ENCODE data around the gene TRPV4. TPM values are rescaled to one million over a fixed set of nuclear protein-coding genes. Genes with fewer than 3 reads are reported as not detected.

Gene TRPV4
- total and polyA plus RNA-seq, 2 donors: 0.19 to 0.59 TPM

DNA sequence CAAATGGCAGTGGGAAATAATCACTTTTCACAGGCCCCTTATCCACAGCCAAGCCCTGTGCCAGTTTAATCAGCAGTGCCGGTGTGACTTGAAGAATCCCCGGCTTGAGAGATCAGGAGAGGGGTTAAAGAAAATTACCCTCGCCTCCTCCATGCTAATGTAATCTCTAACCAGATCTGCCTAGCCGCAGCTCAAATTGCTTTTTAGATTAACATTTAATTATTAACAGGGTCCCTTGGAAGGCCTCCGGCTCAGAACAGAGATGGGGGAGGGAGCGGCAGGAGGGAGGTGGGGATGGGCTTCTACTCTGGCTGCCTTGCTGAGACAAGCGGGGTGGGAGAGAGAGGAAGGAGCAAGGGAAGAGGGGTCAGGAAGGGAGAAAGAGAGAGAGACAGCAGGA, 95.6 kb downstream of the TRPV4 start:
- no peak overlapping the region for H3K4me3 ChIP-seq (ENCODE audit: low read length in 2 of 2)
- no peak for DNase-seq (ENCODE audit: low read depth in 6 of 9, low spot score in 9 of 9)
- H3K4me1 ChIP-seq (ENCODE audit: control insufficient read depth in 2 of 2, insufficient read depth in 2 of 2, low read length in 2 of 2): no peaks in the 10 kb centered on the region
- H3K27me3 ChIP-seq (ENCODE audit: control insufficient read depth in 2 of 2, insufficient read depth in 1 of 2, low read length in 1 of 2): peaks cover 5 to 51% of the 10 kb centered on the region in 2 donors
- H3K27ac ChIP-seq (ENCODE audit: low read depth in 1 of 2, low read length in 1 of 2): no peak overlapping the region
- H3K9me3 ChIP-seq (ENCODE audit: control insufficient read depth in 2 of 2, insufficient read depth in 1 of 2, low read length in 1 of 2): no peaks in the 10 kb centered on the region
- WGBS: 83% methylated on average over 7 of the region's 7 CpGs
- H3K36me3 ChIP-seq (ENCODE audit: control insufficient read depth in 2 of 2, insufficient read depth in 2 of 2, low read length in 1 of 2): no peaks in the 10 kb centered on the region

DNA sequence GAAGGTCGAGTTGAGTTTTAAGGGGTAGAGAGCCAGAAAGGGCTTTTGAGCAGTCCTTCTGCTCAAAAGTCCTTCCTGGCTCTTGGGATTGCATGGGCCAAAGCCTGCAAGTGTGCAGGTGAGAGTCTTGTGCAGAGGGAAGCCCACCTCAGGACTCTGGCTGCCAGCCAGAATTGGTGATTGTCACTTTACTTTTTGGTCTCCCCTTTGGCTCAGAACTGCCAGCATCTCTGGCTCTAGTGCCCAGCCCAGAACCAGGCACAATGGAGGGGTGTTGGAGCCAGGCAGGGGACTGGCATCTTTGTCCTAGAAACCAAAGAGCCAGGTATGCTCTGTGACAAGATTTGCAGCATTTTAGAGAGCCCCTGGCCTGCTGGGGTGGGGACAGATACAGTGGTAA, 96.1 kb downstream of the TRPV4 start:
- Histone ChIP-seq H3K9me3 (ENCODE audit: control insufficient read depth in 2 of 2, insufficient read depth in 1 of 2, low read length in 1 of 2) (no peaks in the 10 kb centered on the region), H3K4me1 (ENCODE audit: control insufficient read depth in 2 of 2, insufficient read depth in 2 of 2, low read length in 2 of 2) (no peaks in the 10 kb centered on the region), H3K27me3 (ENCODE audit: control insufficient read depth in 2 of 2, insufficient read depth in 1 of 2, low read length in 1 of 2) (peaks cover 5 to 54% of the 10 kb centered on the region in 2 donors), H3K27ac (ENCODE audit: low read depth in 1 of 2, low read length in 1 of 2) (no peak overlapping the region), H3K4me3 (ENCODE audit: low read length in 2 of 2) (no peak overlapping the region), H3K36me3 (ENCODE audit: control insufficient read depth in 2 of 2, insufficient read depth in 2 of 2, low read length in 1 of 2) (no peaks in the 10 kb centered on the region)
- WGBS: 12% methylated on average over 1 of the region's 1 CpG
- no peak for DNase-seq (ENCODE audit: low read depth in 6 of 9, low spot score in 9 of 9)

GRCh38 chr12:109736552-109737108, 96.6 kb downstream of the TRPV4 start:
- no peaks in the 10 kb centered on the region for H3K4me1 ChIP-seq (ENCODE audit: control insufficient read depth in 2 of 2, insufficient read depth in 2 of 2, low read length in 2 of 2)
- H3K36me3 ChIP-seq (ENCODE audit: control insufficient read depth in 2 of 2, insufficient read depth in 2 of 2, low read length in 1 of 2): no peaks in the 10 kb centered on the region
- peaks cover 5 to 54% of the 10 kb centered on the region in 2 donors for H3K27me3 ChIP-seq (ENCODE audit: control insufficient read depth in 2 of 2, insufficient read depth in 1 of 2, low read length in 1 of 2)
- peak in 4 of 9 donors; percentile 10 to 36 (median 24) for DNase-seq (ENCODE audit: low read depth in 6 of 9, low spot score in 9 of 9)
- WGBS: 30% methylated on average over 12 of the region's 12 CpGs
- no peaks in the 10 kb centered on the region for H3K9me3 ChIP-seq (ENCODE audit: control insufficient read depth in 2 of 2, insufficient read depth in 1 of 2, low read length in 1 of 2)
- no peak overlapping the region for H3K4me3 ChIP-seq (ENCODE audit: low read length in 2 of 2)
- H3K27ac ChIP-seq (ENCODE audit: low read depth in 1 of 2, low read length in 1 of 2): no peak overlapping the region

DNA sequence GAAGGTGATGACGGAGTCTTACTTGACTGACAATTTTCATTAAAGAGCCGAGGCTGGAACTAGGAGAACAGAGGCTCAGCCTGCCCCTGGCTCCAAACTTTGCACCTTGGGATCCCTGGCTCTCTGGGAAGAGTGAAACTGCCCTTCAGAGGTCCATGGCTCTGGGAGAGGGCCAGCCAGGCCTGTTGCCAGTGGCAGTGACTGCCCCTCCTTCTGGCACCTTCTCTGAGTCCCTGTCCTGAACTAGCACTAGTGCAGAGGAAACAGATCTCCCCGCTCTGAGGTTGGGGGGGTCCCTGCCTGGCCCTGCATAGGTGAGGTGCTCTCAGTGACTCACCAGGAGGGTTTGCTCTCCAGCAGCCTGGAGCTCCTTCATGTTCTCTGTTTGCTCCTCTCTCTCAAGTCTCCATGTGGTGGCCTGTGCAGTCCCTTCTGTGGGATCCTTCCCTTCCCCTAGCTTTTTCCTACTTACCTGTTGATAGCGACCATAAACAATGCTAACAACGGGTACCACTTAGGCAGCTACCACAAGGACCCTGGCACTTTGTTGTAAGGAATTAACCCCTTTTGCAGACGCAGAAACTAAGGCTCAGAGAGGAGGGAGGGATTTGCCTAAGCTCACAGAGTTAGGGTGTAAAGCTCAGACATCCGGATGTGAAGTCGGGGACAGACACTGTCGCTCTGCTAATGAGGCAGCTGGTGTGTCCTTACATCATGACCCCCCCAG, 97.2 kb downstream of the TRPV4 start:
- peaks cover 5 to 54% of the 10 kb centered on the region in 2 donors for H3K27me3 ChIP-seq (ENCODE audit: control insufficient read depth in 2 of 2, insufficient read depth in 1 of 2, low read length in 1 of 2)
- WGBS: 67% methylated on average over 9 of the region's 9 CpGs
- DNase-seq (ENCODE audit: low read depth in 6 of 9, low spot score in 9 of 9): no peak
- H3K4me3 ChIP-seq (ENCODE audit: low read length in 2 of 2): no peak overlapping the region
- no peak overlapping the region for H3K27ac ChIP-seq (ENCODE audit: low read depth in 1 of 2, low read length in 1 of 2)
- H3K9me3 ChIP-seq (ENCODE audit: control insufficient read depth in 2 of 2, insufficient read depth in 1 of 2, low read length in 1 of 2): no peaks in the 10 kb centered on the region
- no peaks in the 10 kb centered on the region for H3K4me1 ChIP-seq (ENCODE audit: control insufficient read depth in 2 of 2, insufficient read depth in 2 of 2, low read length in 2 of 2)
- no peaks in the 10 kb centered on the region for H3K36me3 ChIP-seq (ENCODE audit: control insufficient read depth in 2 of 2, insufficient read depth in 2 of 2, low read length in 1 of 2)

DNA sequence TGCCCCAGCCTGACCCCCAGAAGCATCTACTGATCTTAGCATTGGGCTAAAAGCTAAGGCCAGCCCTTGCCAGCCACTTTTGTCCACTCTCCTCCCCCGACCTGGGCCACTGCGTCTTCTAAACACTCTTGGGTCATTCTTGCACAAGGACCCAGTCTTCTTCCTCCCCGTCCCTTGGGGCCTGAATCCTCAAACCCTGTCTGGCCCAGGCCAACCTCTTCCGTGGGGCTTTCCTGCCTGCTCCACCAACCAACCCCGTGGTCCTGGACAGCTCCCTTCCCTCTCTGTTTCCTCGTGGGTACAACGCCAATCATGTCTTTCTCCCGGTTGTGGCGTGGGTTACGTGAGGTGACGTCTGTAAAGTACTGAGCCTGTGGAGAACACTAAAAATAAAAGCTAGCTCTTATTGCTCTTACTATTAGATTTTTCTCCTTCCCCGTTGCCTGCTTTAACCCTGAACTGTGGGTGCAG, 98.1 kb downstream of the TRPV4 start:
- 64% methylated on average over 12 of the region's 12 CpGs for WGBS
- no peak overlapping the region for H3K27ac ChIP-seq (ENCODE audit: low read depth in 1 of 2, low read length in 1 of 2)

DNA sequence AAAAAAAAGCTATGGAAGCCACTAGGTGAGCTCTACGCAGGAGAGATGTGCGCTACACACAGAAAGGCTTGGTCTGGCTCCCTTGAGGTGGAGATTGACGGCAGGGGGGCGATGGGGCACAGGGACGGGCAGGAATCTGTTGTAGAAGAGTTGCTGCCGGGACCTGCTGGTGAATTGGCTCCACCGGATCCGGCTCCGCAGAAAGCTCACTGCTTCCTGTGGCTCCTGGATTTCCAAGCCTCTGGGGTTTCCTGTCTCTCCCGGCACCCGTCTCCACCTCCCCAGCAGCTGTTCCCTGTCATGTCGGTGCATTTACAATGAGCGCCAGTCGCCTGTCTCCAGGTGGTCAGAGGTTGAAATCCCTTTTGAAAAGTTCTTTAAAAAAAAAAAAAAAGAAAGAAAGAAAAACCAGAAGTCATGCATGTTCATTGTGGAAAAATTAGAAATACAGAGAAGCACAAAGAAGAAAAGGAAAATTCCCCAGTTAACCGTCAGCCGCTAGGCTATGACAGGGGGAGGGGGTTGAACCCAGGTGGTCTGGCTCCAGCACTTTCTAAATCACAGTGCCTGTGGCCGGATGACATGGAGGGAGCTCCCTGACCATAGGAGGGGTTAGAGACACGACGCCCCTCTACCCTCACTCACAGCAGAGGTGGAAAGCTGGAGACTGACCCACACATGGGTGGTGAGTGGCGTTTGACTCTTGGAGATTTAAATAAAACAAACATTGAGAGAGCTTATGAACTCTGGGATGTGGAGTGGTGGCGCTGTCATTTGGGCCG, 98.8 kb downstream of the TRPV4 start:
- Histone ChIP-seq H3K27ac (ENCODE audit: low read depth in 1 of 2, low read length in 1 of 2) (no peak overlapping the region), H3K27me3 (ENCODE audit: control insufficient read depth in 2 of 2, insufficient read depth in 1 of 2, low read length in 1 of 2) (peaks cover 5 to 51% of the 10 kb centered on the region in 2 donors), H3K36me3 (ENCODE audit: control insufficient read depth in 2 of 2, insufficient read depth in 2 of 2, low read length in 1 of 2) (no peaks in the 10 kb centered on the region), H3K4me1 (ENCODE audit: control insufficient read depth in 2 of 2, insufficient read depth in 2 of 2, low read length in 2 of 2) (no peaks in the 10 kb centered on the region), H3K4me3 (ENCODE audit: low read length in 2 of 2) (no peak overlapping the region), H3K9me3 (ENCODE audit: control insufficient read depth in 2 of 2, insufficient read depth in 1 of 2, low read length in 1 of 2) (no peaks in the 10 kb centered on the region)
- 27% methylated on average over 22 of the region's 22 CpGs for WGBS
- DNase-seq (ENCODE audit: low read depth in 6 of 9, low spot score in 9 of 9): no peak

More for the DNA sequence above, 98.1 kb downstream of the TRPV4 start:
- no peaks in the 10 kb centered on the region for H3K36me3 ChIP-seq (ENCODE audit: control insufficient read depth in 2 of 2, insufficient read depth in 2 of 2, low read length in 1 of 2)
- no peak overlapping the region for H3K4me3 ChIP-seq (ENCODE audit: low read length in 2 of 2)
- no peaks in the 10 kb centered on the region for H3K9me3 ChIP-seq (ENCODE audit: control insufficient read depth in 2 of 2, insufficient read depth in 1 of 2, low read length in 1 of 2)
- no peaks in the 10 kb centered on the region for H3K4me1 ChIP-seq (ENCODE audit: control insufficient read depth in 2 of 2, insufficient read depth in 2 of 2, low read length in 2 of 2)
- no peak for DNase-seq (ENCODE audit: low read depth in 6 of 9, low spot score in 9 of 9)
- H3K27me3 ChIP-seq (ENCODE audit: control insufficient read depth in 2 of 2, insufficient read depth in 1 of 2, low read length in 1 of 2): peaks cover 5 to 54% of the 10 kb centered on the region in 2 donors

Other genes with a start within 250 kb of the TRPV4 start
- 0.71 TPM for gene FAM222A, start 119.6 kb downstream of the TRPV4 start, total RNA-seq
- 0.78 TPM for gene FAM222A, start 119.6 kb downstream of the TRPV4 start, polyA plus RNA-seq
- 20.7 TPM for gene GLTP, start 47.1 kb upstream of the TRPV4 start, total RNA-seq
- gene GLTP, start 47.1 kb upstream of the TRPV4 start, polyA plus RNA-seq: 78.5 TPM
- gene TCHP, start 66.9 kb upstream of the TRPV4 start, total RNA-seq: 8.0 TPM
- gene TCHP, start 66.9 kb upstream of the TRPV4 start, polyA plus RNA-seq: 10.0 TPM
- 41.9 TPM for gene GIT2, start 163.0 kb upstream of the TRPV4 start, total RNA-seq
- 37.6 TPM for gene GIT2, start 163.0 kb upstream of the TRPV4 start, polyA plus RNA-seq
- 47.2 TPM for gene ANKRD13A, start 166.0 kb upstream of the TRPV4 start, total RNA-seq
- gene ANKRD13A, start 166.0 kb upstream of the TRPV4 start, polyA plus RNA-seq: 30.8 TPM
- 16.6 TPM for gene C12orf76, start 215.1 kb upstream of the TRPV4 start, total RNA-seq
- gene C12orf76, start 215.1 kb upstream of the TRPV4 start, polyA plus RNA-seq: 21.5 TPM

Measured in thymus (tissue), 11 donors.